ENCODE data around the gene SSH3. TPM values are rescaled to one million over a fixed set of nuclear protein-coding genes. Genes with fewer than 3 reads are reported as not detected.

Gene SSH3
- total RNA-seq, 1 donor from 2014 or later = 37.7 TPM

- peak overlapping the region; percentile 99 for H3K4me3 ChIP-seq
- peak; percentile 44 for DNase-seq
- peak overlapping the region; percentile 99 for H3K27ac ChIP-seq
- peaks cover 6% of the 10 kb centered on the region for H3K9me3 ChIP-seq
- no peak for TF ChIP-seq CTCF (IDR thresholded peaks at IDR 0.05)
- H3K4me1 ChIP-seq = peaks cover 48% of the 10 kb centered on the region
- ATAC-seq = no peak
- H3K27me3 ChIP-seq (ENCODE audit: low read depth) = no peaks in the 10 kb centered on the region
- H3K36me3 ChIP-seq = peaks cover 68% of the 10 kb centered on the region
- intact Hi-C loops (cut with DNase I) = no loop called here
These were observed 12.5 kb upstream of the SSH3 start for GRCh38 chr11:67290801-67291200.

- peaks cover 12% of the 10 kb centered on the region for H3K9me3 ChIP-seq
- no peak for TF ChIP-seq CTCF (IDR thresholded peaks at IDR 0.05)
- H3K27ac ChIP-seq = no peak overlapping the region
- H3K4me1 ChIP-seq = peaks cover 39% of the 10 kb centered on the region
- peaks cover 63% of the 10 kb centered on the region for H3K36me3 ChIP-seq
- no peak overlapping the region for H3K4me3 ChIP-seq
- no peaks in the 10 kb centered on the region for H3K27me3 ChIP-seq (ENCODE audit: low read depth)
- intact Hi-C loops (cut with DNase I) = no loop called here
- ATAC-seq (no peak), DNase-seq (peak; percentile 43)
These were observed 11.6 kb upstream of the SSH3 start for GRCh38 chr11:67291481-67292381.

- Histone ChIP-seq H3K9me3 (peaks cover 12% of the 10 kb centered on the region), H3K4me3 (no peak overlapping the region), H3K36me3 (peaks cover 66% of the 10 kb centered on the region), H3K4me1 (peaks cover 29% of the 10 kb centered on the region), H3K27ac (peak overlapping the region; percentile 3), H3K27me3 (ENCODE audit: low read depth) (no peaks in the 10 kb centered on the region)
- intact Hi-C loops (cut with DNase I) = no loop called here
- no peak for ATAC-seq
- DNase-seq = no peak
- TF ChIP-seq CTCF (IDR thresholded peaks at IDR 0.05) = no peak
These were observed 10.7 kb upstream of the SSH3 start for GRCh38 chr11:67292671-67293070.

- no peak overlapping the region for H3K27ac ChIP-seq
- intact Hi-C loops (cut with DNase I) = no loop called here
- ATAC-seq (no peak), DNase-seq (peak; percentile 4)
- peaks cover 12% of the 10 kb centered on the region for H3K9me3 ChIP-seq
- peaks cover 25% of the 10 kb centered on the region for H3K4me1 ChIP-seq
- no peak for TF ChIP-seq CTCF (IDR thresholded peaks at IDR 0.05)
- H3K36me3 ChIP-seq = peaks cover 66% of the 10 kb centered on the region
- no peaks in the 10 kb centered on the region for H3K27me3 ChIP-seq (ENCODE audit: low read depth)
- no peak overlapping the region for H3K4me3 ChIP-seq
These were observed 10.2 kb upstream of the SSH3 start for GRCh38 chr11:67293090-67293489.

GRCh38 chr11:67295846-67296245, 7.5 kb upstream of the SSH3 start:
- intact Hi-C loops (cut with DNase I) = no loop called here
- Histone ChIP-seq H3K27me3 (ENCODE audit: low read depth) (no peaks in the 10 kb centered on the region), H3K4me3 (no peak overlapping the region), H3K9me3 (peaks cover 12% of the 10 kb centered on the region), H3K4me1 (peaks cover 9% of the 10 kb centered on the region), H3K36me3 (peaks cover 86% of the 10 kb centered on the region), H3K27ac (no peak overlapping the region)
- no peak for ATAC-seq
- TF ChIP-seq CTCF (IDR thresholded peaks at IDR 0.05) = no peak
- DNase-seq = no peak

All from lower lobe of right lung (tissue), 2 donors.